Skeletal muscle satellite cell (primary cell): ENCODE measurements around the gene ENKD1.

ENCODE experiments used
- H3K27me3 ChIP-seq: 2 replicates; pipeline ENCODE4 v1.7.0; 2013; ENCODE audit warnings: low read length; ENCODE audit not compliant: control insufficient read depth, insufficient read depth
- H3K36me3 ChIP-seq: 2 replicates; pipeline ENCODE4 v1.7.0; 2013; ENCODE audit warnings: mild to moderate bottlenecking, control low read depth, low read length; ENCODE audit not compliant: insufficient read depth
- H3K4me1 ChIP-seq: 2 replicates; pipeline ENCODE4 v1.7.0; 2013; ENCODE audit warnings: low read length; ENCODE audit not compliant: control insufficient read depth, insufficient read depth
- H3K4me2 ChIP-seq: 2 replicates; pipeline ENCODE4 v1.7.0; 2013; ENCODE audit warnings: mild to moderate bottlenecking, low read length
- H3K4me3 ChIP-seq: 2 replicates; pipeline ENCODE4 v1.7.0; 2013; ENCODE audit warnings: low read length
- H3K9ac ChIP-seq: 2 replicates; pipeline ENCODE4 v1.7.0; 2013; ENCODE audit warnings: mild to moderate bottlenecking, low read depth, low read length, moderate library complexity
- H3K9me3 ChIP-seq: replicated peaks from 2 replicates; pipeline ENCODE4 v1.7.0; 2013; ENCODE audit warnings: mild to moderate bottlenecking, control low read depth, low read length

The ENKD1 gene

DNA sequence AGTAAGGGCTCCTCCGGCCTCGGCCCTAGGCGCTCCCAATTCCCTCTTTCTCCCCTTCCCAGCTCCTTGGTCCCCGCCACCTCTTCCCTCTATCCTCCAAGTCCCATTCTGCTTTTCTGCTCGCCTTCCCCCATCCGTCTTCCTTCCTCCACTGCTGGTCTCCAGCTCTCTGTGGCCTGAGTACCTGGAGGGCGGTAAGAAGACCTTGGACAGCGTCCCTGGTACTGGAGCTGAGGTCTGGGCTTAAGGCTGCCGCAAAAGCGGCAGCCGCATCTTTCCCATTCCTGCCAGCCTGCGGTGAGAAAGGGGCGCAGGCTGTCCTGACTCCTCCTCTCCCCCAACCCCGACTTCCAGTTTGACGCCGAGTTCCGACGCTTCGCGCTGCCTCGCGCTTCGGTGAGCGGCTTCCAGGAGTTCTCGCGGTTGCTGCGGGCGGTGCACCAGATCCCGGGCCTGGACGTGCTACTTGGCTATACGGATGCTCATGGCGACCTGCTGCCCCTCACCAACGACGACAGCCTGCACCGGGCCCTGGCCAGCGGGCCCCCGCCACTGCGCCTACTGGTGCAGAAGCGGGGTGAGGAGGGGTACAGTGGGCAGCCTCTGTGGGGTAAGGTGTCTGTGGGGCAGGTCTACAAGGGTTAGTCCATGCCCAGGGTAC, 5.3 kb downstream of the ENKD1 start:
- Histone ChIP-seq H3K36me3 (peaks cover 10% of the 10 kb centered on the region), H3K9ac (no peak overlapping the region), H3K4me2 (peak overlapping the region; percentile 100), H3K4me1 (peaks cover 15% of the 10 kb centered on the region), H3K27me3 (no peaks in the 10 kb centered on the region), H3K4me3 (peak overlapping the region; percentile 95), H3K9me3 (no peaks in the 10 kb centered on the region)

DNA sequence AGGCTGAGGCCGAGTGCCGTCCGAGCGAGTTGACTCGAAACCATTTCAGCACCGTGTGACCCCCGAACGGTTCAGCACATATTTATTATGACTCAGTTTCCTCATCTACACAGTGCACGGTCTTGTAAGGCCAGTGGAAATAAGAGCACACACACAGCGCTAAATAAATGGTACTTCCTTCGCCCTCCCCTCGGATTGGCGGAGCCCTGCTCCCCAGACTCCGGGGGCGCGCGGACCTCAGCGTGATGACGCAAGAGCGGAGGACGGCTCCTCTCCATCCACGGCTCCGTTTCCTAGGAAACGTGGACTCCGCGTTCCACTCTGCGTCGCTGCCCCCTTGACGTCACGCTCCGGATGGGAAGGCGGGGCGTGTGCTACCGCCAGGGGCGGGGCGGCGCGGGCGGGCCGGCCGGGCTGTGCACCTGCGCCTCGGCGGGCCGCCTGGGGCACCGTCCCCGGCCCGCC, 6.0 kb downstream of the ENKD1 start, which contains the start of gene PARD6A:
Gene PARD6A (plus strand): TSS at position 397 of the 465 bp plus-strand sequence. CDS start 79 bp downstream, outside the sequence.
- Histone ChIP-seq H3K9me3 (no peaks in the 10 kb centered on the region), H3K9ac (peak within 1 kb of the TSS; percentile 94), H3K27me3 (no peaks in the 10 kb centered on the region), H3K4me2 (peak within 1 kb of the TSS; percentile 100), H3K36me3 (peaks cover 10% of the 10 kb centered on the region), H3K4me1 (peaks cover 9% of the 10 kb centered on the region), H3K4me3 (peak within 1 kb of the TSS; percentile 95)

DNA sequence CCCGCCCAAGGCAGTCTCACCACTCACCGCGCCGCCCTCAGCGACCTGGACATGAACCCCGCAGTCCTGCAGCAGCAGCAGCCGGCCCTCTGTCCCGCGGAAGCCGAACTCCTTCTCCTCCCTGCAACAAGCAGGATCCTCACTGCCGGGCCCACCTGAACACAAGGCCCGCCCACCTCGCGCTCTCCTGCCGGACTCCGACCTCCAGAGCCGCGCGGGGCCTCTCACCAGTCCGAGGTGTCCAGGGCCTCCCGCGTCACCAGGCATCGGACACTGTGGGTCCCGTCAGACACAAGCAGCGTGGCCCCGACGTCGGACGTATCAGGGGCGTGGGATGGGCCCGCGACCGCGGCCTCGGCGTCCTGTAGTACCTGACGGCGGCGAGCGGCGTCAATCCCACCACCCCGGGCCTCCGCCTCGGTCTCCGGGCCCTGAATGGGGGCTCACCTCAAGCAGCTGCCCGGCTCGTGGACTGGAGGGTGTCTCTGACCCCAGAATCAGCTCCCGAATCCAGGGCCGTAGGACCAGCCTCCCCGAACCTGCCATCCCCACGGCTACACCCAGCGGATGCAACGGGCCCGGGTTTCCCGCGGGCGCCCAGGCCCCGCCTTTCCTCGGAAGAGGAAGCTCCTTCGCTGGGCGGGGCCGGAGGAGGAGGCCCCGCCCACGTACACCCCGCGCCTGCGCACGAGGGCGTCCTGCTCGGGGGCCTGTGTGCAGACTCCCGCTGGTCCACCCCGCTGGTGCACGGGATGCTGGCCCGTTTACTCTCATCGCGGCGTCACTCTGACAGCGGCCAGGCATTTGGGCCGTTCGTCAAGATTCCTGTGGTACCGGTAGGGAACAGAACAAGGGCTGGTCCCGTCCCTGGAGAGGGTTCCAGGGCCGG, 6.6 kb downstream of the ENKD1 start, which contains the start of gene ACD:
Gene ACD (minus strand): TSS at position 586 of the 889 bp plus-strand sequence. CDS start 40 bp downstream, at position 546.
- peak within 1 kb of the TSS; percentile 100 for H3K4me2 ChIP-seq
- H3K9ac ChIP-seq: peak within 1 kb of the TSS; percentile 94
- peaks cover 8% of the 10 kb centered on the region for H3K4me1 ChIP-seq
- H3K36me3 ChIP-seq: peaks cover 10% of the 10 kb centered on the region
- H3K9me3 ChIP-seq: no peaks in the 10 kb centered on the region
- H3K4me3 ChIP-seq: peak within 1 kb of the TSS; percentile 95
- H3K27me3 ChIP-seq: no peaks in the 10 kb centered on the region

DNA sequence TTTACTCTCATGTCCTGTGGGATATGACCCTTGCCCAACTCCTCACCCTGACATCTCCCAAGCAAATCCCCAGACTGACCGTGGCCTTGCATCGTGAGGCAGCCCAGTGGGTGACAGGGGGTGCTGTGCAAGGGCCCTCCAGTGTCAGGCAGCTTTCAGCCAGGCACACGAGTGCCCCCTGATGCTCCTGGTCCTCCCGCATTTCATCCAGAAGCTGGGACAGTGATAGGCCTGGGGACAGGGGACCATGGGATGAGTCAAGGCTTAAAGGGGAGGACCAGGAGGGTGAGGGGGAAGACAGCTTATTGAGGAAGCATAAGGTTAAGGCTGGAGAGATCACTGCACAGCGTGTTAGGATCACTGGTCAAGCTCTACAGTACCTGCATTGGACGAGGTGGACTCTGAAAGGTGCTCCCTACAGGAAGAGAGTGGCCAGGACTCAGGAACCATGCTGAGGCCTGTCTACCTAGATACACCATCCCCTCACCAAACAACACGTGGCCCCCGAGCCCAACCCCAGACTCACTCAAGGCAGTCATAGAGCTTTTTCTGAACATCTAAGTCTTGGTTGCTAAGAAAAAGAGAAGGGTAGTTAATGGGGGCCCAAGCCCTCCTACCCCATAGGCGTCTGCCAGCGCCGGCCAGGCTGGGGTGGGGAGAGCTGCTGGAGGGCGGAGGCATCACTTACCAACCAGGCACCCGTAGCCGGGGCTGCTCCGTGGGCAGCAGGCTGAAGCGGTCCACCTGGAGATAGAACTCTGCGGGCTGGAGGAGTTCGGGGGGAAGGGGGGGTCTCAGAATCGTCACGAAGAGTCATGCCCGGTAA, 7.5 kb downstream of the ENKD1 start:
- Histone ChIP-seq H3K36me3 (peaks cover 10% of the 10 kb centered on the region), H3K4me3 (peak overlapping the region; percentile 95), H3K4me1 (peaks cover 8% of the 10 kb centered on the region), H3K9ac (peak overlapping the region; percentile 94), H3K9me3 (no peaks in the 10 kb centered on the region), H3K4me2 (peak overlapping the region; percentile 100), H3K27me3 (peaks cover 7% of the 10 kb centered on the region)

DNA sequence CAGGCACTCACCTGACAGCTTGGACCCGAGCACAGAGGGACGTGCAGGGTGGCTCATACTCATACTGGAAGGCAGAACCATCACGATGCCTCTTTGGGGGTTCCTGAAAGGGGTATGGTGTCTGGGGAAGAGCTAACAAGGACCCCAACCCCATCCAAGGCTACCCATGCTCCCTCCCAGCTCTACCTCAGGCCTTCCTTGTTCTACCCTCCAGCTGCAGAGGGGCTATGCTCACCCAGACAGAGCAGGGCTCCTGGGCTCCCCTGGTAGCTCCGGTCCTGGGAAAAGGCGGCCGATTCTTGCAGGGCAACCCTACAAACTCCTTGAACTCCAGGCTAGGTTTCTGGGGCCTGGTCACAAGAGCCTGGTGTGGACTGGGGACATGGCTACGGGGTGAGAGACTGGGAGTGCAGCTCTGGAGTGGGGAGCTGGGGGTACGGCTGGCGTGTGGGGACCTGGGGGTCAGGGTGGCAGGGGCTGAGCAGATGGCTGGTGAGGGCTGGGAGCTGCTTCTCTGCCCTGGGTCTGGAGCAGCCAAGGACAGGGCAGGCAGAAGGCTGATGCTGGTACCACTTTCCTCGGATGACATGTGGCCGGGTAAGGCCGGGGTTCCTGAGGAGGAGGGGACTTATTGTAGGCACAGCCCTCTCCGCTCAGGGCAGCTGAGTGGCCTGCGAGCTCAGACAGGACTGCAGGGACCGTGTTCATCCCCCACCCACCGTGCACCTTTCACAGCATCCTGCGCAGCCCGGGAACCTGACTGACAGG, 8.6 kb downstream of the ENKD1 start:
- Histone ChIP-seq H3K9me3 (no peaks in the 10 kb centered on the region), H3K27me3 (peaks cover 10% of the 10 kb centered on the region), H3K4me2 (no peak overlapping the region), H3K4me1 (peaks cover 17% of the 10 kb centered on the region), H3K36me3 (peaks cover 10% of the 10 kb centered on the region), H3K9ac (no peak overlapping the region), H3K4me3 (no peak overlapping the region)

DNA sequence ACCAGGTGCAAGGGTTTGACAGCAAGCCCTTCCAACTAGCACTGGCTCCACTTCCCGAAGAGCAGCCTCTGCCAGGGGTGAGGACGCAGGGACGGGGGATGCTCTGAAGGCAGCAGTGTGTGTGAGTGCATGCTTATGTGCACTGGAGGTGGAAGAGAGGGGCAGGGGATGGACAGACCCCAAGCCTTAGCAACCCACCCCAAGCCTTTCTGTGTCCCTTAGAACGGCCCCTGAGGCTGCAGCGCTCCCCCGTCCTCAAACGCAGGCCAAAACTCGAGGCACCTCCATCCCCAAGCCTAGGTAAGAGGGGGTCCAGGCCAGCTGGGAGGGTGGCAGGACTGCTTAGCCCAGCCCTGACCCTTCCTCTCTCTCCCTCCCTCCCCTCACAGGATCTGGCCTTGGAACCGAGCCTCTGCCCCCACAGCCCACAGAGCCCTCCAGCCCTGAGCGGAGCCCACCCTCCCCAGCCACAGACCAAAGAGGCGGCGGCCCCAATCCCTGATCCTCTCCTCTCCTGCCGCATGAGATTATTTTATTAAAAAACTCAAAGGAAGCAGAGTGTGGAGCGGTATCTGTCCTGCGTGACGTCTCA, 9.4 kb downstream of the ENKD1 start:
- no peak overlapping the region for H3K4me2 ChIP-seq
- H3K27me3 ChIP-seq: peaks cover 14% of the 10 kb centered on the region
- H3K4me1 ChIP-seq: peaks cover 19% of the 10 kb centered on the region
- no peaks in the 10 kb centered on the region for H3K9me3 ChIP-seq
- H3K4me3 ChIP-seq: no peak overlapping the region
- H3K9ac ChIP-seq: no peak overlapping the region
- H3K36me3 ChIP-seq: peaks cover 10% of the 10 kb centered on the region

DNA sequence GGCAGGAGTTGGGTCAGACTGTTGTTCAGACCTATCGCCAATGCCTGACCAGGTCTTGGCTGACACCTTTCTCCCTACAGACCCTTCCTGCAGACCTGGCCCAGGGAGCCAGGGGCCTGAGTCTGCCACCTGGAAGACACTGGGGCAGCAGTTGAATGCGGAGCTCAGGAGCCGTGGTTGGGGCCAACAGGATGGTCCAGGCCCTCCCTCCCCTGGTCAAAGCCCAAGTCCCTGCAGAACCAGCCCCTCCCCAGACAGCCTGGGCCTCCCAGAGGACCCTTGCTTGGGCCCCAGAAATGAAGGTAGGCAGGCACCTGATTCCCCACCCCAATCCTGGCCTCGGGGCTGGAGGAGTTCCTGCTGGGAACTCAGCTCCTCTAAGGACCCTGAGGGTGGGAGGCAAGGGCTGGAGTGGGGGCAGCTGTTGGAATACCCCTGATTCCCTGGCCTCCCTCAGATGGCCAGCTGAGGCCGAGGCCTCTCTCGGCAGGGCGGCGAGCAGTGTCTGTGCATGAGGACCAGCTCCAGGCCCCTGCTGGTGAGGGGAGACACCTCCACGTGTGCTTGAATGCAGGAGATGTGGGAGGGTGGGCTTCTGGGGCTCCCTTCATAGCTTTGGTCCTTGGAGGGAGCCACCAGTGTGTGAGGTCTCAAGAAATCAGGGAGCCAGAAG, 10.1 kb downstream of the ENKD1 start:
- Histone ChIP-seq H3K4me2 (no peak overlapping the region), H3K9me3 (no peaks in the 10 kb centered on the region), H3K9ac (no peak overlapping the region), H3K4me3 (no peak overlapping the region), H3K27me3 (peaks cover 21% of the 10 kb centered on the region), H3K4me1 (peaks cover 19% of the 10 kb centered on the region), H3K36me3 (peaks cover 10% of the 10 kb centered on the region)

DNA sequence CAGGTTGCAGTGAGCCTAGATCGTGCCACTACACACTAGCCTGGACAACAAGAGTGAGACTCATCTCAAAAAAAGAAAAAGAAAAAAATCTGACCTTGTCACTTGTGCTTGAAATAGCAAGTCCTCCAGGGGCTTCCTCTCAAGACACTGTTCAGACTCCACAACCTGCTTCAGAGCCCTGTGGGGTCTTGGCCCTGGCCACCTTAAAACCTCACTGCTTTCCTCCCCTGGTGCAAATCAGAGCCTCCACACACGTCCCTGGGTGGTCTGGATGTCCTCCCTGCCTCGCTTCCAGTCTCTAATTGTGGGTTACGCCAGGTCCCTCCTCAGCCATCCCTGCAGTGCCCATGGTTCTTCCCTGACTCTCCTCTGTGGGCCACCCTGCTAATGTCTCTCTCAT, 11.2 kb downstream of the ENKD1 start:
- H3K4me2 ChIP-seq: no peak overlapping the region
- peaks cover 19% of the 10 kb centered on the region for H3K4me1 ChIP-seq
- no peak overlapping the region for H3K9ac ChIP-seq
- no peak overlapping the region for H3K4me3 ChIP-seq
- peaks cover 10% of the 10 kb centered on the region for H3K36me3 ChIP-seq
- peaks cover 32% of the 10 kb centered on the region for H3K27me3 ChIP-seq
- no peaks in the 10 kb centered on the region for H3K9me3 ChIP-seq

DNA sequence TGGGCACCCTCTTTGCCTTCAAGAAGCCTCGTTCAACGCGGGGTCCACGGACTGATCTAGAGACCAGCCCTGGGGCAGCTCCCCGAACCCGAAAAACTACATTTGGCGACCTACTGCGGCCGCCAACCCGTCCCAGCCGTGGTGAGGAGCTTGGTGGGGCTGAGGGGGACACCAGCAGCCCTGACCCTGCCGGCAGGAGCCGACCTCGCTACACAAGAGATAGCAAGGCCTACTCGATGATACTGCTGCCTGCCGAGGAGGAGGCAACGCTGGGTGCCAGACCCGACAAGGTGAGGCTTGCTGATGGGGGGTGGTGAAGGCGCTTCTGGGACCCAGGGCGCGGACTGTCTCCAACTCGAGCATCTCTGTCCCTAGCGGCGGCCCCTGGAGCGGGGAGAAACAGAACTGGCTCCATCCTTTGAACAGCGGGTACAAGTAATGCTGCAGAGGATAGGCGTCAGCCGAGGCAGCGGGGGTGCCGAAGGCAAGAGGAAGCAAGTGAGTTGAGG, 12.1 kb downstream of the ENKD1 start:
- H3K9me3 ChIP-seq: no peaks in the 10 kb centered on the region
- peaks cover 21% of the 10 kb centered on the region for H3K4me1 ChIP-seq
- peaks cover 10% of the 10 kb centered on the region for H3K36me3 ChIP-seq
- no peak overlapping the region for H3K4me2 ChIP-seq
- H3K4me3 ChIP-seq: no peak overlapping the region
- H3K27me3 ChIP-seq: peaks cover 41% of the 10 kb centered on the region
- H3K9ac ChIP-seq: no peak overlapping the region
